B cell (primary cell): ENCODE results near the gene TANGO6. TPM values are rescaled to one million over a fixed set of nuclear protein-coding genes. Genes with fewer than 3 reads are reported as not detected.

Experiments
- ATAC-seq: fragments of 200-7000 bp; cut with Tn5 transposase; one replicate; pipeline ENCODE4 v1.10.0; 2021; ENCODE audit warnings: low read depth, mild to moderate bottlenecking, moderate number of reproducible peaks, moderate library complexity
- CTCF ChIA-PET: fragments of 350-600 bp; sonication (Branson Sonifier 250); formaldehyde crosslinking; loops from one replicate; lab custom pipeline; 2021; ENCODE audit warnings: antibody characterized with exemption, inconsistent platforms; lab: Charles Lee
- POLR2A ChIA-PET: fragments of 350-600 bp; sonication (Branson Sonifier 250); formaldehyde crosslinking; loops from one replicate; lab custom pipeline; 2021; ENCODE audit warnings: antibody characterized with exemption; lab: Charles Lee
- DNase-seq: peaks from one replicate; pipeline ENCODE4 v3.0.0; 2013
- H2AFZ ChIP-seq: 2 replicates; pipeline ENCODE4 v1.6.1; 2012; ENCODE audit warnings: mild to moderate bottlenecking, low read depth, low read length; ENCODE audit not compliant: insufficient read depth, poor library complexity, severe bottlenecking
- H3K27ac ChIP-seq, 2 donors: 1 replicate in 1 of 2; 2 replicates in 1 of 2; pipeline ENCODE4 v1.5.1; 2012 to 2013; ENCODE audit warnings: low read length in 2 of 2, mild to moderate bottlenecking in 2 of 2, moderate library complexity in 1 of 2
- H3K27me3 ChIP-seq, 4 experiments: fragments of 200-600 bp in 1 of 4; sonication (generic) in 1 of 4; replicated peaks in 1 of 4; 1 replicate in 2 of 4; 2 replicates in 2 of 4; pipeline versions ENCODE4 v1.6.1 to v1.7.0; 2013 to 2016; ENCODE audit warnings: low read length in 3 of 4, mild to moderate bottlenecking in 2 of 4, mixed read lengths in 1 of 4, moderate library complexity in 1 of 4; ENCODE audit not compliant: insufficient read depth in 4 of 4, control insufficient read depth in 3 of 4; ENCODE audit errors: control extremely low read depth in 1 of 4
- H3K36me3 ChIP-seq, 2 experiments: replicated peaks in 1 of 2; 1 replicate in 1 of 2; 2 replicates in 1 of 2; pipeline versions ENCODE4 v1.6.1 to v1.7.1; 2013; ENCODE audit warnings: low read length in 1 of 2; ENCODE audit not compliant: insufficient read depth in 2 of 2, control insufficient read depth in 1 of 2; ENCODE audit errors: control extremely low read depth in 1 of 2, extremely low read depth in 1 of 2
- H3K4me1 ChIP-seq, 2 donors: fragments of 200-600 bp in 1 of 2; sonication (generic) in 1 of 2; 1 replicate in 1 of 2; 2 replicates in 1 of 2; pipeline versions ENCODE4 v1.5.1 to v1.6.1; 2013 to 2017; ENCODE audit warnings: low read length in 2 of 2; ENCODE audit not compliant: control insufficient read depth in 2 of 2, insufficient read depth in 2 of 2
- H3K4me2 ChIP-seq: replicated peaks from 2 replicates; pipeline ENCODE3; 2012; ENCODE audit warnings: mild to moderate bottlenecking, low read depth, low read length; ENCODE audit not compliant: poor library complexity, severe bottlenecking
- H3K4me3 ChIP-seq, 5 experiments: fragments of 200-600 bp in 1 of 5; sonication (generic) in 1 of 5; 1 replicate in 3 of 5; 2 replicates in 2 of 5; pipeline versions ENCODE4 v1.5.1 to v1.7.0; 2011 to 2016; ENCODE audit warnings: low read length in 4 of 5, mild to moderate bottlenecking in 4 of 5, low read depth in 2 of 5, control low read depth in 1 of 5, moderate library complexity in 1 of 5; ENCODE audit not compliant: insufficient read depth in 1 of 5; ENCODE audit errors: control extremely low read depth in 1 of 5, extremely low read depth in 1 of 5
- H3K79me2 ChIP-seq: fragments of 200-600 bp; sonication (generic); one replicate; pipeline ENCODE4 v1.6.0; 2016; ENCODE audit warnings: low read length; ENCODE audit not compliant: control insufficient read depth, insufficient read depth
- H3K9ac ChIP-seq: fragments of 200-600 bp; sonication (generic); 2 replicates; pipeline ENCODE4 v1.6.1; 2017; ENCODE audit warnings: mild to moderate bottlenecking, low read length, moderate library complexity
- H3K9me3 ChIP-seq, 3 donors: one replicate each; pipeline versions ENCODE4 v1.6.1 to v1.7.1; 2013; ENCODE audit warnings: low read length in 2 of 3; ENCODE audit not compliant: control insufficient read depth in 2 of 3, insufficient read depth in 1 of 3; ENCODE audit errors: control extremely low read depth in 1 of 3
- H4K20me1 ChIP-seq: 2 replicates; pipeline ENCODE4 v1.6.0; 2012; ENCODE audit warnings: mild to moderate bottlenecking, low read length; ENCODE audit not compliant: insufficient read depth, control insufficient read depth, poor library complexity, severe bottlenecking
- H3K27ac Mint-ChIP-seq: one replicate; pipeline ENCODE4 v1.8.0; 2021; ENCODE audit warnings: mixed read lengths
- H3K27me3 Mint-ChIP-seq: one replicate; pipeline ENCODE4 v1.8.0; 2021; ENCODE audit warnings: mixed read lengths
- H3K4me1 Mint-ChIP-seq: one replicate; pipeline ENCODE4 v1.8.0; 2021; ENCODE audit warnings: mixed read lengths
- H3K4me3 Mint-ChIP-seq: one replicate; pipeline ENCODE4 v1.8.0; 2021; ENCODE audit warnings: mixed read lengths
- H3K9me3 Mint-ChIP-seq: one replicate; pipeline ENCODE4 v1.8.0; 2022; ENCODE audit warnings: mixed read lengths; ENCODE audit not compliant: insufficient read depth
- CTCF ChIP-seq: fragments of 200-600 bp; IDR thresholded peaks from one replicate; pipeline ENCODE4 v1.8.0; 2022; ENCODE audit warnings: antibody characterized with exemption, mild to moderate bottlenecking
- EZH2 ChIP-seq: IDR thresholded peaks from 2 replicates; pipeline ENCODE4 v1.6.1; 2012; ENCODE audit warnings: borderline replicate concordance, low read depth, mild to moderate bottlenecking, moderate library complexity, low read length; ENCODE audit not compliant: insufficient read depth, poor library complexity, severe bottlenecking
- WGBS: methylation state at CpG from one replicate; pipeline ENCODE4 v1.1.5; 2013; ENCODE audit warnings: missing lambda C conversion rate; ENCODE audit not compliant: insufficient coverage; 5-methylcytosine and 5-hydroxymethylcytosine counted together
- intact Hi-C: fragments of 100-400 bp; cut with micrococcal nuclease; formaldehyde crosslinking; loops from one replicate; pipeline ENCODE4 v1.10.0; 2022
- polyA plus RNA-seq: library from polyadenylated mRNA; depleted of rRNA; stranded (reverse); fragments of >200 nt; gene quantifications from 2 replicates; pipeline ENCODE4 v1.2.3, GENCODE V29; 2012
- total RNA-seq, 2 donors: library from RNA; stranded (reverse); fragments of 120-200 nt in 1 of 2; gene quantifications; 1 replicate in 1 of 2; 2 replicates in 1 of 2; pipeline versions ENCODE4 v1.2.3 to v1.2.4, GENCODE V29; 2013 to 2022

Gene TANGO6
- total and polyA plus RNA-seq, 2 donors (not counting 1 experiment from before 2014, with no cell fraction given), result 8.0 to 42.8 TPM

GRCh38 chr16:68884401-68884800 lies 41.1 kb downstream of the TANGO6 start:
- peaks cover 0 to 30% of the 10 kb centered on the region in 2 experiments for H3K36me3 ChIP-seq
- H3K9ac ChIP-seq, result no peak overlapping the region
- Mint-ChIP-seq H3K4me1 (no peaks in the 10 kb centered on the region), H3K9me3 (no peaks in the 10 kb centered on the region), H3K27me3 (no peaks in the 10 kb centered on the region), H3K4me3 (no peak overlapping the region), H3K27ac (no peak overlapping the region)
- H3K4me3 ChIP-seq, result no peak overlapping the region
- no peaks in the 10 kb centered on the region for H3K4me1 ChIP-seq
- no peaks in the 10 kb centered on the region for H4K20me1 ChIP-seq
- H3K27ac ChIP-seq, result no peak overlapping the region
- DNase-seq (no peak), ATAC-seq (no peak)
- no peak overlapping the region for H2AFZ ChIP-seq
- no peak overlapping the region for H3K4me2 ChIP-seq
- H3K27me3 ChIP-seq, result no peaks in the 10 kb centered on the region
- ChIA-PET POLR2A (no interaction called here), CTCF (no interaction called here)
- H3K79me2 ChIP-seq, result no peaks in the 10 kb centered on the region
- intact Hi-C loops, result no loop called here
- no peak for TF ChIP-seq CTCF
- TF ChIP-seq EZH2, result no peak
- H3K9me3 ChIP-seq, result no peaks in the 10 kb centered on the region
- no CpG with 5 or more reads among the region's 1 CpG for WGBS

DNA sequence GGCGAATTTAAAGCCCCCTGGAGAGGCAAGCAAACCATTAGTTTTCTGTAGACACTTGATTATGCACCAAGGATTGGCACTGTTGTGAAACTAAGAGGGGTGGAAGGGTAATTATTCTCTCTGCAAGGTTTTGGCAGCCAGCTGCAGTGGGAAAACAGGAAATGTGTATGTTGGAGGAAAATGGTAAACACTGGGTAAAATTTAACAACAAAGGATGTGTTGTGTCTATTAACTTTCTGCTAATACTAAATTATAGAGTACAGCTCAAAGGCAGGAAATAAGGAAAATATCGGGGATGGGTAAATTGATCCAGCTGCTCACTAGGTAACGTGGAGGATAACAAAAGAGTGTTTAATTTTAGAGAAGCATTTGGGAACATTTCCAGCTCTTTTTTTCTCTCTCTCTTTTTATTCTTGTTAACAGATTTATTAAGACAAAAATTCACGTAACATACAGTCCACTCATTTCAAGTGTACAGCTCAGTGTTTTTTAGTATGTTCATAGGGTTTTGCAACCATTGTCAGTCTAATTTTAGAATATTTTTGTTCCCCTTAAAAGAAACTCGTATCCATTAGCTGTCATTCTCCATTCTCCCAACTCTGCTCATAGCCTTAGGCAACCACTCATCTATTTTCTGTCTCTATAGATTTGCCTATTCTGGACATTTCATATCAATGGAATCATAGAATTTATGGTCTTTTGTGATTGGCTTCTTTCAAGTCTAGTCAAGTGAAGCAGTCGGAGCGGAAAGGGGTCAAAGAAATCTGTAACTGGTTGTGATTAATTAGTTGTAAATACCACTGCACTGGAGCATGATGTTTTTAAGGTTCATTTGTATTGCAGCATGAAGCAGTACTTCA lies 41.8 kb downstream of the TANGO6 start:
- Histone ChIP-seq H3K27me3 (no peaks in the 10 kb centered on the region), H3K27ac (no peak overlapping the region), H4K20me1 (no peaks in the 10 kb centered on the region), H3K79me2 (no peaks in the 10 kb centered on the region), H3K4me3 (no peak overlapping the region), H3K9ac (no peak overlapping the region), H3K4me2 (no peak overlapping the region), H3K4me1 (no peaks in the 10 kb centered on the region), H2AFZ (no peak overlapping the region), H3K9me3 (no peaks in the 10 kb centered on the region), H3K36me3 (peaks cover 0 to 32% of the 10 kb centered on the region in 2 experiments)
- ATAC-seq (no peak), DNase-seq (no peak)
- H3K4me1 Mint-ChIP-seq, result no peaks in the 10 kb centered on the region
- TF ChIP-seq EZH2 (no peak), CTCF (no peak)
- ChIA-PET POLR2A (no interaction called here), CTCF (no interaction called here)
- 100% methylated on average over 2 of the region's 7 CpGs for WGBS
- no peaks in the 10 kb centered on the region for H3K27me3 Mint-ChIP-seq
- no peak overlapping the region for H3K27ac Mint-ChIP-seq
- intact Hi-C loops, result no loop called here
- H3K4me3 Mint-ChIP-seq, result no peak overlapping the region
- no peaks in the 10 kb centered on the region for H3K9me3 Mint-ChIP-seq
